HG03196 (cell line): Measurements from ENCODE around the gene XDH.

Experiments
- ATAC-seq: cut with Tn5 transposase; IDR thresholded peaks from one replicate; pipeline ENCODE4 v1.9.1; 2021; ENCODE audit not compliant: unreplicated experiment

XDH gene

DNA sequence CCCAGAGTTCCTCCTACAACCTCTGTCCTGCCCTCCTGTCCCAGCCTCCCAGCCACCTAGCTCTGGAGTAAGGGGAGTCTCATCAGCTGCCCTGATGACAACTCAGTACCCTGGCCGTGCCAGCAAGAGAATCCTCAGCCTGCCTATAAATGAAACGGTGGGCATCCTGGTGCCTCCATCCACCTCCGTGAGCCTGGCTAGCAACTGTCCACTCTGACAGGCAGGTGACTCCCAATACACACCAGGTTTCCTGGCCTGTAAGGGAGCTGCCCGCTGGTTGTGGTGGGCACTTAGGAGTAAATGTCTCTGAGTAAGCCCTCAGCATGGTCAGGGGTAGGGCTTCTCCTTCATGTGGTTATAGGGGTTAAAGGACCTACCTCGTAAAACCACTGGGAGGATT is 81.5 kb downstream of the XDH start:
- no peak for ATAC-seq

DNA sequence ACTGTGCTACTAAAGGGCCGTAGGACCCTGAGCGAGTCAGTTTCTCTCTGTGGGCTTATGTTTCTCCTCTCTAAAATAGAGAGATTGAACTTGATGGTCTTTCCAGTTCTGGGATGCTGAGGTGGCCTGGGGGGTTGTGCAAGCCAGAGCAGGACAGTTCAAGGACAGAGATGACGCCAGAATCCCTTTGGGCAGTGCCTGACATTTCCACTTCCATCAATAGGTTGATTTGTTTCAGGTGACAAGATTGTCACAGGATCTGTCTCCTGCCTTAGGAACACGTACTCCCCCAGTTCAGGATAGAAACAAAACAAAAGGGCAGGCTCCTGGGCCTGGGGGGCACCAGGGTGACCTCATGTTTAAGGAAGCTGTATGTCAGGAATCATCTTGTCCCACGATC is 82.0 kb downstream of the XDH start:
- ATAC-seq: no peak

DNA sequence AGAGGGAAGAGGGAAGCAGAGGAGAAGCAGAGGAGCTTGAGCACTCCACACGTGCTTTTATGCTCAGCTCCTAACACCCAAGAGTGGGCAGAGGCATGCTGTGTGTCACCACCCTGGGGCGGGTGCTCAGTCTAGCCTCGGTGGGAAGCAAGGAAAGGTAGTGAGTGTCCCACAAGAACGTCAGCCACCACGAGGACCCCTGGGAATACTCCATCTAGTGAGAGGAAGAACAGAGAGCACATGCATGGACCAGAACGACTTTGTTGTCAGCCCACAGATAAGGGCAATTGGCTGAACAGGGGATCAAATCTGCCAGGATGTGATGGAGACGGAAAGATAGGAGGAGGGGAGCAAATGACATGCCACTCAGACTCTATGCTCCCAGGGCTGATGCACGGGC is 83.4 kb downstream of the XDH start:
- no peak for ATAC-seq

GRCh38 chr2:31329081-31329625 is 85.4 kb downstream of the XDH start:
- ATAC-seq: no peak

DNA sequence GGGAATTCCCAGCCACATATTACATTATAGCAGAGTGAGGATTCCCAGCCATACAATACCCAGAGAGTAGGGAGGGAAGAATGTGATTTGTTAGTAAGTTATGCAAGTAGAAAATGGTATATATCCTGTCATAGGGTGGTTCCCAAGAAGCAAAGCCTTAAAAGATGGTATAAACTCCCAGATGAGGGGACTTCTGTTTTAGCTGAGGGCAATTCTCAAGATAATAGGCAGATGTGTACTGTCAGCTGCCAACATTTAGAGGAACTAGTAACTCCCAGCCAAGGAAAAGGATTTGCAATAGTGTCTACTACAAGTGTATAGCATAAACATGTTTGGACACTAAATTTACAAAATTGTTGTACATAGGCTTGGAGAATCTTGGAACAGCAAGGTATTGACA is 86.5 kb downstream of the XDH start:
- no peak for ATAC-seq

GRCh38 chr2:31327505-31327904 is 87.0 kb downstream of the XDH start:
- ATAC-seq: no peak

DNA sequence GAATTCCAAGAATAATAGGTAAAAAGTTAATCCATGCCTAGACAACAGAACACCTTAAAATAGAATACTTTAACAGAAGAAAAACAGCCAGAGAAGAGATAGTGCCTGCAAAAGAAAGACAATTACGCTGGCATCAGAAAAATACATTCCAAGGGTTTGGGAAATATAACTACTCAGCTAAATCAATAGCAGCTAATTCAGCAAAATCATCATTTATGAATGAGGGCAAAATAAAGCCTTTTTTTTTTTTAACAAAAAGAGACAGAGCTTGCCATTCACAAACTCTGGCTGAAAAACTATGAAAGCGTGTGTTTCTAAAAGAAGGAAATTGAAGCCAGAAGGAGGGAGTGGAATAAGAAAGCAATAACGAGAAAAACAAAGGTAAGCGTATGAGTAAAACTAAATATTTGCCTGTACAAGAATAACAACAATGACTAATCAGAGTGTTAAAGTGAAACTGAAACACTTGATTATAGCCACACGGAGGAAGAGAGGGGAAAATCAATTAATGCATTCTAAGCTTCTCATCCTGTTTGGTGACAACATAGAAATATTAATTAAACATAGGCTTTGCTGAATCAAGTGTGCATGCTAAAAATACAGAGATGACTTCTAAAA is 90.4 kb downstream of the XDH start:
- peak; percentile 70 for ATAC-seq

DNA sequence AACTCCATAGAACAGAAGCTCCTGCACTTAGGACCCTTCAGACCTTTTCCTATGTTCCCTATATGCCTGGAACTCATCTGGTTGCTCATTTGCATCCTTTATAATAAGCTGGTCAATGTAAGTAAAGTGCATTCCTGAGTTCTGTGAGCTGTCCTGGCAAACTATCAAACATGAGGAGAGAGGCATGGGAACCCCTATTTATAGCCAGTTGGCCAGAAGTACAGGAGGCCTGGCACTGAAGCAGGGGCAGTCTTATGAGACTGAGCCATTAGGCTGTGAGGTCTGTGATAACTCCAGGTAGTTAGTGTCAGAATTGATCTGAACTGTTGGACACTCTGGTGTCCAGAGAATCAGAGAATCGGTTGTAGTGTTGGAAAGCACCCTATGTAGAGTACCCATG is 92.2 kb downstream of the XDH start:
- no peak for ATAC-seq

GRCh38 chr2:31319406-31320175 is 95.0 kb downstream of the XDH start:
- peak; percentile 41 for ATAC-seq

DNA sequence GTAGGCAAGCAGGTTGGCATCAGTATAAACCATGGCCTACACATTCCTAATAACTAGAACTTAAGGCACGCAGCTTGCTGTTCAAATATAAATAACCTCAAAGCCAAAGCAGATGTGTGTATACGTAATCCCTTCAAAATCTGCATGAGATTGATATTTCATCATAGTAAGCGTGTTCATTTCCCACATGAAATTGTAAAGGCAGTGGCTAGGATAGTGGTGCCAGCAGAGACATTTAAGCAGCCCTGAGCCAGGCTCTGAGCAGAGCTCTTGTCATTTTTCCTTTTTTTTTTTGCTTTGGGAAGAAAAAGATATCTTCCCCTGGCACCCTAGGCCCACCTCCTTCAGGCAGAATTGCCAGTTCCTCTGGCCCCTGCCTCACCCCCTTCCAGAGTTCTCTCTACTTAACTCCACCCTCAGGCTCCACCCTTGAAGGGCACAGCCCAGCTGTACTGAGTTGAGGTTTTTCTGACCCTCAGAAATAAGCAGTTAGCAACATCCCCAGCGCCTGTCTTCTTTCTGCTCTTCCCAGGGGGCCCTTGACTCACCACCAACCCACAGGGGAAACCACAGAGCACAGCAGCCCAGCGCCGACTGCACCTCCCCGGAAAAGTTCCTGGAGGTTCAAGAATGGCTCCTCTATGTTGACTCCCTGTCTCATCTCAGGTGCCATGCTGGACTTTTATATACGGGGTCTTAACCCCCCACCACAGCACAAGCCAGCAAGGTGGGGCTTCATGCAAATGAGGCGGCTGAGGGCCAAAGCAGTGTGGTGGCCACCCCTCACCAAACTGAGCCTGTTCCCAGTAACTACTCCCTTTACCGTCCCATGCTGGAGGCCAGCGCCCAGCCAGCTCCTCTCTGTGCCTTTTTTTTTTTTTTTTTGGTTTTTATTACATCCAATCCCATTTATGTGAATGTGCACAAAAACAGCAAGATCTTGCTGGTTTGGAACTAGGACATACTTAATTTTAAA is 95.9 kb downstream of the XDH start:
- peak; percentile 63 for ATAC-seq

- no peak for ATAC-seq
Measured at GRCh38 chr2:31317396-31317795, 97.1 kb downstream of the XDH start.

DNA sequence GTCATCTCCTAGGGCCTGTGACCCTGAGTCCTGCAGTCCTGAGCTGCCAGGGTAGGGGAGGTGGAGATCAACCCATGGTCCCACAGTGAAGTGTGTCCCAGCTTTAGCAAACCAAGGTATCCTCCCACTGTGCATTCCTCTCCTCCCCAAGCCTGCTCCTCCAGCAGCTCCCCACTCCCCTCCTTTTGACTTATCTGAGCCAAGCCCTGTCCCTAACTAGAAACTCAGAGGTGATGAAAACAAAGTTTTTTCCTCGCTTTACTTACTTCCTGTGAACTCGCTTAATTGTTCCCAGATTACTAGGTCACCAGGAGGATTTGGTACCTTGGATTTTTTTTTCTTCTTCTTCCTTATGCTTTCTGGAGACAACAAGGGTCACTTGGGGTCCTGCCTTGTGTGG is 99.8 kb downstream of the XDH start:
- no peak for ATAC-seq

GRCh38 chr2:31312898-31313297 is 101.6 kb downstream of the XDH start:
- ATAC-seq: no peak

- ATAC-seq: no peak
Measured at GRCh38 chr2:31304816-31305215, 109.7 kb downstream of the XDH start.

DNA sequence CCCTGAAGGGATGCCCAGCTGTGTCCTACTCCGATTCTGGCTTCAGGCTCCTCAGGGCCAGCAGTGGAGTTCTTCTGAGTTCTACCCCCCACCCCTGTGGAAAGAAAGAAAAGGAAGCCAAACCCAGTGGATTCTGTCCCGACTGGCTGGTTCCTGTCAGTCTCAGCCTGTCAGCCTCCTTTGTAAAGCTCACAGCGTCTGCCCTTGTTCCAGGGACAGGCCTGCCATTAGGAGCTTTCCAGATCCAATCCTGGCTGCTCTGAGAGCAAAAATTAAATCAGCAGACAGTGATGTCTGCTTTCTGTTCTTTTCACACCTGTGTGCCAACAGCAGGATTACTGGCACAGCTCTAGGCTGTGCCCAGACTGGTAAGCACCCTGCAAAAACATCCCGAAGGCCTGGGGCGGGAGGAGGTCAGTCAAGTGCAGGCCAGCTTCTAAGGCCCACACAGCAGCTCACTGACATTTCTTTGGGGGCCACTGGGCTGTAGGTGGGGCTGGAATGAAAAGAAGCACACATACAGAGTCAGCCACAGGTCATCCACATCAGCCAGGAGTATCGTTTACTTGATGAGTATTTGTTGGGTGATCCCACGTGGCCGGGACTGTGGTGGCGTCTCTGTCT is 111.5 kb downstream of the XDH start:
- ATAC-seq: no peak

- no peak for ATAC-seq
Measured at GRCh38 chr2:31300309-31300708, 114.2 kb downstream of the XDH start.

- no peak for ATAC-seq
Measured at GRCh38 chr2:31299547-31299946, 115.0 kb downstream of the XDH start.

DNA sequence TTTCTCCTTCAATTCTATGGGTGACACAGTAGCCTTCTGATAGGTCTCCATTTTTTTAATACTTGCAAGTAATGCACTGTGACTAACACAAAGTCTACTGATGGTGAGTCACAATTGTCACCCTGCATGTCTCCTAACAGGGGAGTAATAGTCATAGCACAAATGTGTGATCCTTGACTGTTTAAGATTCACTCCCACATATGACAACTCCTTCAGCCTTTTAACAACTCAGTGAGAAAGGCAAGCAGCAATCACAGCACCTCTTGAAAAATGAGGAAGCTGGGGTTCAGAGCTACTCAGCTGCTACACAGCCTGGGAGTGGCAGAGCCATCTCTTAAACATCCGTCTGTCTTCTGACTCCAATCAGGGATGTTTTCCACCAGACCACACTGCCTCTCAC is 116.8 kb downstream of the XDH start:
- no peak for ATAC-seq

DNA sequence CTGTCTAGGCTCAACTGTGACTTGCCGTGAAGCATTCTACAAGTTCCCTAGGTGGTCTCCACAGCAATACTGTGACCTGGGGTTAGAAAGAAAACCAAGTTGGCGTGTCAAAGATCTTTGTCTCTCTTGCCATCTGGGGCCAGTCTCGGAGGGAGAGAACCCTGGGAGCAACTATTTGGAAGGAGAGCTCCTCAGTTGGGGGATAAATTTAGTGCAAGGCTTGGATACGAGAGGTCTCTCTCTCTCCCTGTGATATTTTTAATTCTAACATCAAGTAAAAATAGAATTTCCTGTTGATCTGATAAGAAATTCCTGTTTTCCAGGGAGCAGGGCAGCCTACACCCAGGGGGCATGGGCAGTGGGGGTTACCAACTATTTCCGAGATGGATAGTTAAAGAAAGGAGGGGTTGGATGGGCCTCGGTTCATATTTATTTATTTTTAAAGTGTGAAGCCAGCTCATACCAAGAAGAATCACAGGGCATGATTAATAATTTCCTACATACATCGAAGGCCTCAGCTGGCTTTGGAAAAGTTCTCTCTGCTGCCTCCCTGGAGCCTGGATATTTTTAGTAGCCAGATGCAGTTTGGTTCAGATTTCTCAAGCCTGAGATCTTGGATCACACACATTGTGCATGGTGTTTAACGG is 117.8 kb downstream of the XDH start:
- ATAC-seq: no peak

DNA sequence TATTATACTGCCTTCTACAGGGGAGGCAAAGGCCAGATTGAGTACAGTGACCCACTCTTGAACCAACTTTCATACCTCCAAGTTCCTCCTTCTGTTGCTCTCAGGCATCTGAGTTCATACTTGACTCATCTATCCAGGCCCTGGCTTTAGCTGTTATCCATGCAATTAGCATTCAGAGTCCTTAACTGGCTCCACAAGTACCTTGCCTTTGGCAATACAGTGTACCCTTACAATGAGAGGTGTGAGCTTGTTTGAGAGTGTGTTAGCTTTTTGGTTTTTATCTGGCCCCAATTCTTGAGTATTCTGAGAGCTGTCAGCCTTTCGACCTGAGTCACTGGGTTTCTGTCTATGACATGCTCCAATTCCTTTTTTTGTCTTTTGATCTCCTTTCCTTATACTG is 120.3 kb downstream of the XDH start:
- no peak for ATAC-seq
